Stromal cell of bone marrow (primary cell): ENCODE data around the gene TCAF1.
"Not testable (repeated sequence)": the region's sequence is repeated elsewhere in the genome, so short reads cannot be mapped to it uniquely, and the experiment has no call there.

ENCODE experiments used
- DNase-seq: peaks from one replicate; pipeline ENCODE4 v3.0.0-alpha.2; 2012; ENCODE audit warnings: low read depth

Gene TCAF1

GRCh38 chr7:143850682-143851081, 51.3 kb downstream of the TCAF1 start:
- no peak for DNase-seq

GRCh38 chr7:143849785-143850479, 52.0 kb downstream of the TCAF1 start:
- no peak for DNase-seq

- no peak for DNase-seq
Observed at GRCh38 chr7:143848192-143848591, 53.8 kb downstream of the TCAF1 start.

- DNase-seq = no peak
Observed at GRCh38 chr7:143846692-143847091, 55.3 kb downstream of the TCAF1 start.

- not testable (repeated sequence) for DNase-seq
Observed at GRCh38 chr7:143841696-143842095, 60.3 kb downstream of the TCAF1 start.

GRCh38 chr7:143840062-143840461, 61.9 kb downstream of the TCAF1 start:
- DNase-seq = not testable (repeated sequence)

- DNase-seq = not testable (repeated sequence)
Observed at GRCh38 chr7:143837223-143837622, 64.8 kb downstream of the TCAF1 start.

- DNase-seq = not testable (repeated sequence)
Observed at GRCh38 chr7:143836622-143837021, 65.4 kb downstream of the TCAF1 start.

GRCh38 chr7:143836088-143836487, 65.9 kb downstream of the TCAF1 start:
- not testable (repeated sequence) for DNase-seq

- DNase-seq = not testable (repeated sequence)
Observed at GRCh38 chr7:143826578-143826977, 75.4 kb downstream of the TCAF1 start.

GRCh38 chr7:143824295-143825135, 77.5 kb downstream of the TCAF1 start:
- DNase-seq = not testable (repeated sequence)

- not testable (repeated sequence) for DNase-seq
Observed at GRCh38 chr7:143823634-143824294, 78.2 kb downstream of the TCAF1 start.

GRCh38 chr7:143821392-143822277, 80.3 kb downstream of the TCAF1 start:
- not testable (repeated sequence) for DNase-seq

- DNase-seq = not testable (repeated sequence)
Observed at GRCh38 chr7:143817873-143818272, 84.1 kb downstream of the TCAF1 start.

GRCh38 chr7:143816471-143817133, 85.4 kb downstream of the TCAF1 start:
- not testable (repeated sequence) for DNase-seq

- not testable (repeated sequence) for DNase-seq
Observed at GRCh38 chr7:143810639-143811038, 91.3 kb downstream of the TCAF1 start.

- not testable (repeated sequence) for DNase-seq
Observed at GRCh38 chr7:143806664-143807071, 95.3 kb downstream of the TCAF1 start.
